Immature natural killer cell (primary cell): ENCODE measurements around the gene GATA5. TPM values are rescaled to one million over a fixed set of nuclear protein-coding genes. Genes with fewer than 3 reads are reported as not detected.

ENCODE experiments used
- DNase-seq, 3 donors: peaks; one replicate each; pipeline ENCODE4 v3.0.0; 2022; ENCODE audit warnings: mixed read lengths in 1 of 3
- H3K27ac Mint-ChIP-seq, 6 donors: one replicate each; pipeline ENCODE4 v1.8.0; 2020; ENCODE audit warnings: mixed read lengths in 6 of 6, mild to moderate bottlenecking in 5 of 6, inconsistent platforms in 4 of 6, moderate library complexity in 3 of 6
- H3K27me3 Mint-ChIP-seq, 3 donors: one replicate each; pipeline ENCODE4 v1.8.0; 2020 to 2021; ENCODE audit warnings: low read depth in 3 of 3, mild to moderate bottlenecking in 3 of 3, mixed read lengths in 3 of 3, moderate library complexity in 3 of 3, inconsistent platforms in 1 of 3
- H3K36me3 Mint-ChIP-seq, 3 donors: one replicate each; pipeline ENCODE4 v1.8.0; 2020; ENCODE audit warnings: mixed read lengths in 3 of 3, inconsistent platforms in 2 of 3, mild to moderate bottlenecking in 2 of 3
- H3K4me1 Mint-ChIP-seq, 2 donors: one replicate each; pipeline ENCODE4 v1.8.0; 2020; ENCODE audit warnings: inconsistent platforms in 2 of 2, mild to moderate bottlenecking in 2 of 2, mixed read lengths in 2 of 2, moderate library complexity in 1 of 2
- H3K4me3 Mint-ChIP-seq, 5 donors: one replicate each; pipeline ENCODE4 v1.8.0; 2020; ENCODE audit warnings: mild to moderate bottlenecking in 5 of 5, mixed read lengths in 5 of 5, inconsistent platforms in 3 of 5, moderate library complexity in 3 of 5
- H3K9me3 Mint-ChIP-seq, 6 donors: one replicate each; pipeline ENCODE4 v1.8.0; 2020; ENCODE audit warnings: mild to moderate bottlenecking in 6 of 6, mixed read lengths in 6 of 6, inconsistent platforms in 4 of 6, moderate library complexity in 3 of 6
- polyA plus RNA-seq, 3 donors: library from polyadenylated mRNA; unstranded; fragments of 300-500 nt; fragmentation: Illumina TruSeq; gene quantifications; one replicate each; pipeline ENCODE4 v1.2.3, GENCODE V29; 2021

The GATA5 gene
- polyA plus RNA-seq, 3 donors from 2014 or later: not detected

GRCh38 chr20:62454904-62455636 lies 20.7 kb downstream of the GATA5 start:
- Mint-ChIP-seq H3K4me3 (no peak overlapping the region), H3K27ac (no peak overlapping the region), H3K4me1 (no peaks in the 10 kb centered on the region), H3K9me3 (no peaks in the 10 kb centered on the region), H3K36me3 (no peaks in the 10 kb centered on the region), H3K27me3 (peaks cover 0 to 3% (median 0%) of the 10 kb centered on the region in 3 donors)
- DNase-seq: no peak

GRCh38 chr20:62453186-62453808 lies 22.5 kb downstream of the GATA5 start:
- Mint-ChIP-seq H3K9me3 (no peaks in the 10 kb centered on the region), H3K27me3 (peaks cover 0 to 4% (median 3%) of the 10 kb centered on the region in 3 donors), H3K4me1 (no peaks in the 10 kb centered on the region), H3K36me3 (no peaks in the 10 kb centered on the region), H3K4me3 (no peak overlapping the region), H3K27ac (no peak overlapping the region)
- DNase-seq: no peak

GRCh38 chr20:62452475-62453095 lies 23.2 kb downstream of the GATA5 start:
- no peaks in the 10 kb centered on the region for H3K36me3 Mint-ChIP-seq
- no peak for DNase-seq
- H3K4me3 Mint-ChIP-seq: no peak overlapping the region
- H3K27me3 Mint-ChIP-seq: peaks cover 2 to 4% (median 3%) of the 10 kb centered on the region in 3 donors
- no peaks in the 10 kb centered on the region for H3K4me1 Mint-ChIP-seq
- no peak overlapping the region for H3K27ac Mint-ChIP-seq
- no peaks in the 10 kb centered on the region for H3K9me3 Mint-ChIP-seq

- no peak for DNase-seq
- no peaks in the 10 kb centered on the region for H3K36me3 Mint-ChIP-seq
- H3K9me3 Mint-ChIP-seq: no peaks in the 10 kb centered on the region
- H3K4me1 Mint-ChIP-seq: no peaks in the 10 kb centered on the region
- peaks cover 0 to 4% (median 3%) of the 10 kb centered on the region in 3 donors for H3K27me3 Mint-ChIP-seq
- no peak overlapping the region for H3K27ac Mint-ChIP-seq
- no peak overlapping the region for H3K4me3 Mint-ChIP-seq
Observed at GRCh38 chr20:62451970-62452369, 23.8 kb downstream of the GATA5 start.

- peaks cover 0 to 4% (median 3%) of the 10 kb centered on the region in 3 donors for H3K27me3 Mint-ChIP-seq
- no peaks in the 10 kb centered on the region for H3K9me3 Mint-ChIP-seq
- H3K27ac Mint-ChIP-seq: no peak overlapping the region
- DNase-seq: no peak
- no peaks in the 10 kb centered on the region for H3K4me1 Mint-ChIP-seq
- no peaks in the 10 kb centered on the region for H3K36me3 Mint-ChIP-seq
- H3K4me3 Mint-ChIP-seq: no peak overlapping the region
Observed at GRCh38 chr20:62451156-62451767, 24.5 kb downstream of the GATA5 start.

GRCh38 chr20:62449951-62450691 lies 25.7 kb downstream of the GATA5 start:
- no peaks in the 10 kb centered on the region for H3K9me3 Mint-ChIP-seq
- H3K4me3 Mint-ChIP-seq: no peak overlapping the region

GRCh38 chr20:62448788-62449187 lies 27.0 kb downstream of the GATA5 start:
- no peak overlapping the region for H3K27ac Mint-ChIP-seq
- no peak overlapping the region for H3K4me3 Mint-ChIP-seq
- peaks cover 0 to 4% (median 3%) of the 10 kb centered on the region in 3 donors for H3K27me3 Mint-ChIP-seq
- no peaks in the 10 kb centered on the region for H3K36me3 Mint-ChIP-seq
- no peak for DNase-seq
- no peaks in the 10 kb centered on the region for H3K4me1 Mint-ChIP-seq
- no peaks in the 10 kb centered on the region for H3K9me3 Mint-ChIP-seq

More at GRCh38 chr20:62449951-62450691, 25.7 kb downstream of the GATA5 start:
- H3K27ac Mint-ChIP-seq: no peak overlapping the region
- DNase-seq: no peak
- no peaks in the 10 kb centered on the region for H3K36me3 Mint-ChIP-seq
- H3K4me1 Mint-ChIP-seq: no peaks in the 10 kb centered on the region
- H3K27me3 Mint-ChIP-seq: peaks cover 0 to 4% (median 3%) of the 10 kb centered on the region in 3 donors

GRCh38 chr20:62448038-62448437 lies 27.8 kb downstream of the GATA5 start:
- Mint-ChIP-seq H3K4me3 (no peak overlapping the region), H3K4me1 (no peaks in the 10 kb centered on the region), H3K27ac (no peak overlapping the region)

GRCh38 chr20:62446888-62447869 lies 28.6 kb downstream of the GATA5 start:
- DNase-seq: no peak
- Mint-ChIP-seq H3K4me3 (no peak overlapping the region), H3K27ac (no peak overlapping the region), H3K27me3 (peaks cover 0 to 8% (median 3%) of the 10 kb centered on the region in 3 donors), H3K9me3 (no peaks in the 10 kb centered on the region), H3K36me3 (no peaks in the 10 kb centered on the region), H3K4me1 (no peaks in the 10 kb centered on the region)

More at GRCh38 chr20:62448038-62448437, 27.8 kb downstream of the GATA5 start:
- H3K27me3 Mint-ChIP-seq: peaks cover 0 to 4% (median 3%) of the 10 kb centered on the region in 3 donors
- no peak for DNase-seq
- H3K9me3 Mint-ChIP-seq: no peaks in the 10 kb centered on the region
- H3K36me3 Mint-ChIP-seq: no peaks in the 10 kb centered on the region

- H3K9me3 Mint-ChIP-seq: no peaks in the 10 kb centered on the region
Observed at GRCh38 chr20:62446481-62446880, 29.3 kb downstream of the GATA5 start.

GRCh38 chr20:62445553-62446340 lies 30.0 kb downstream of the GATA5 start:
- Mint-ChIP-seq H3K36me3 (no peaks in the 10 kb centered on the region), H3K9me3 (no peaks in the 10 kb centered on the region), H3K4me1 (no peaks in the 10 kb centered on the region), H3K27ac (no peak overlapping the region), H3K27me3 (peaks cover 0 to 8% (median 3%) of the 10 kb centered on the region in 3 donors), H3K4me3 (no peak overlapping the region)
- no peak for DNase-seq

More at GRCh38 chr20:62446481-62446880, 29.3 kb downstream of the GATA5 start:
- DNase-seq: no peak
- Mint-ChIP-seq H3K4me1 (no peaks in the 10 kb centered on the region), H3K4me3 (no peak overlapping the region), H3K27me3 (peaks cover 0 to 8% (median 3%) of the 10 kb centered on the region in 3 donors), H3K27ac (no peak overlapping the region), H3K36me3 (no peaks in the 10 kb centered on the region)

GRCh38 chr20:62444286-62444685 lies 31.5 kb downstream of the GATA5 start:
- H3K27ac Mint-ChIP-seq: no peak overlapping the region
- DNase-seq: no peak
- no peaks in the 10 kb centered on the region for H3K9me3 Mint-ChIP-seq
- H3K4me3 Mint-ChIP-seq: no peak overlapping the region
- peaks cover 0 to 4% (median 3%) of the 10 kb centered on the region in 3 donors for H3K27me3 Mint-ChIP-seq
- no peaks in the 10 kb centered on the region for H3K36me3 Mint-ChIP-seq
- H3K4me1 Mint-ChIP-seq: no peaks in the 10 kb centered on the region
